Smooth muscle cell of the brain vasculature (primary cell): Measurements from ENCODE around the gene SEMA5B.

ENCODE experiments used
- DNase-seq: peaks from one replicate; pipeline ENCODE4 v3.0.0-alpha.2; 2012; ENCODE audit warnings: low read depth, low spot score

The SEMA5B gene

GRCh38 chr3:123026565-123027291 lies 835 bp downstream of the SEMA5B start:
- no peak for DNase-seq

- no peak for DNase-seq
These were observed 1.7 kb downstream of the SEMA5B start for GRCh38 chr3:123025642-123026521.

- no peak for DNase-seq
These were observed 3.5 kb downstream of the SEMA5B start for GRCh38 chr3:123024056-123024455.

- no peak for DNase-seq
These were observed 5.5 kb downstream of the SEMA5B start for GRCh38 chr3:123021996-123022510.

GRCh38 chr3:123021388-123021787 lies 6.2 kb downstream of the SEMA5B start:
- no peak for DNase-seq

- DNase-seq = no peak
These were observed 6.9 kb downstream of the SEMA5B start for GRCh38 chr3:123020709-123021108.

- no peak for DNase-seq
These were observed 8.0 kb downstream of the SEMA5B start for GRCh38 chr3:123019591-123019990.

GRCh38 chr3:123019161-123019560 lies 8.4 kb downstream of the SEMA5B start:
- DNase-seq = no peak

- no peak for DNase-seq
These were observed 8.9 kb downstream of the SEMA5B start for GRCh38 chr3:123018683-123019082.

- no peak for DNase-seq
These were observed 12.0 kb downstream of the SEMA5B start for GRCh38 chr3:123015596-123015995.

- no peak for DNase-seq
These were observed 13.7 kb downstream of the SEMA5B start for GRCh38 chr3:123013876-123014275.

GRCh38 chr3:123012652-123013051 lies 14.9 kb downstream of the SEMA5B start:
- no peak for DNase-seq

- no peak for DNase-seq
These were observed 16.1 kb downstream of the SEMA5B start for GRCh38 chr3:123011447-123011846.

GRCh38 chr3:123008840-123009239 lies 18.7 kb downstream of the SEMA5B start:
- DNase-seq = no peak

- DNase-seq = no peak
These were observed 21.0 kb downstream of the SEMA5B start for GRCh38 chr3:123006609-123007008.

GRCh38 chr3:123005291-123005690 lies 22.3 kb downstream of the SEMA5B start:
- DNase-seq = no peak

GRCh38 chr3:123004201-123004918 lies 23.2 kb downstream of the SEMA5B start:
- no peak for DNase-seq

GRCh38 chr3:123002749-123003497 lies 24.6 kb downstream of the SEMA5B start:
- no peak for DNase-seq

GRCh38 chr3:123002100-123002748 lies 25.3 kb downstream of the SEMA5B start:
- DNase-seq = no peak

- DNase-seq = no peak
These were observed 28.7 kb downstream of the SEMA5B start for GRCh38 chr3:122998856-122999255.

- no peak for DNase-seq
These were observed 29.4 kb downstream of the SEMA5B start for GRCh38 chr3:122998206-122998605.
